GM12891 (cell line): ENCODE data around the gene CCDC88C.

Experiments
- POLR2A ChIP-seq: IDR thresholded peaks from 2 replicates; pipeline ENCODE4 v1.6.1; 2011; ENCODE audit warnings: low read depth, low read length, control low read depth
- POLR2AphosphoS5 ChIP-seq: IDR thresholded peaks from 2 replicates; pipeline ENCODE4 v1.6.1; 2011; ENCODE audit warnings: low read depth, low read length, control low read depth
- SPI1 ChIP-seq: IDR thresholded peaks from 2 replicates; pipeline ENCODE4 v1.6.1; 2011; ENCODE audit warnings: low read depth, low read length, control low read depth

DNA sequence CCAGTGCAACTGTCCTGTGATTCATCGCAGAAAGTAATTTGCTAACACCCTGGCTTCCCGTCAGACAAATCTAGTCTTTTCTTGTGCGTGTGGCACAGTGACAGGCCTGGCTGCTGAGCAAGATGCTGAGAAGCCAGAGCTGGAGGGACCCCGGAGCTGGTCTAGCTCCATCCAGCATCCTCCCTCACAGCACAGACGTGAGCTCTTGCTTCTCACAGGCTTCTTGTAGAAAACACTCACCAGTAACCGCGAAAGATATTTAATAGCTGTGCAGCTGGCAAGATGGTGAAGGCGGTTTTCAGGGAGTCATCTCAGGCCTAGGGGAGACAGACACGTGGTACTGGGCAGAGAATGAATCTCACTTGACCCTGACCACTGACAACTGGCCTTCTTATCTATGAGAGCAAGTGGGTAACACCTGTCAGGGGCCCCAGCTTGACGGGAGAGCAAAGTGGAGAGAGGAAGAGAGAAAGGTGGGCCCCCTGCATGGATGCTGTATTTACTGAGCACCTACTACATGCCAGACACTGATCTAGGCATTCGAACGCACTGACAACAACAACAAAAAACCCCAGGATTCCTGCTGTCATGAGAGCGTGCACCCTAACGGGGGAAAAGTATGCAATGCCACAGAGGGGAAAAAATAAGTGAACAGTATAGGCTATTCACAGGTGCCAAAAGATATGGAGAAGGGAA is 63.3 kb downstream of the CCDC88C start:
- no peak for TF ChIP-seq POLR2AphosphoS5
- no peak for TF ChIP-seq POLR2A
- no peak for TF ChIP-seq SPI1
